Bronchial epithelial cell (primary cell): ENCODE data around the gene C6orf120. TPM values are rescaled to one million over a fixed set of nuclear protein-coding genes. Genes with fewer than 3 reads are reported as not detected.

ENCODE experiments used
- DNase-seq: peaks from one replicate; pipeline ENCODE4 v3.0.0-alpha.2; 2010; ENCODE audit warnings: low read depth
- FAIRE-seq: peaks from 2 replicates; lab custom pipeline; 2011; peaks lifted over from hg19 to GRCh38; lab: Jason Lieb, UNC
- H3K27me3 ChIP-seq: 2 replicates; pipeline ENCODE4 v1.5.1; 2011; ENCODE audit warnings: low read length; ENCODE audit not compliant: control insufficient read depth, insufficient read depth
- H3K36me3 ChIP-seq: 2 replicates; pipeline ENCODE4 v1.5.1; 2011; ENCODE audit warnings: low read length; ENCODE audit not compliant: control insufficient read depth, insufficient read depth
- H3K4me3 ChIP-seq: 2 replicates; pipeline ENCODE4 v1.5.1; 2011; ENCODE audit warnings: mild to moderate bottlenecking, low read depth, low read length, control low read depth
- CTCF ChIP-seq: IDR thresholded peaks from 2 replicates; pipeline ENCODE4 v1.5.1; 2011; ENCODE audit warnings: mild to moderate bottlenecking, moderate library complexity, low read length, control low read depth, inconsistent platforms; ENCODE audit not compliant: insufficient read depth, severe bottlenecking
- total RNA-seq: library from RNA; depleted of rRNA; stranded (reverse); fragments of >200 nt; gene quantifications from 2 replicates; pipeline ENCODE4 v1.2.1, GENCODE V29; 2014

The C6orf120 gene
- total RNA-seq, 1 donor from 2014 or later, result 17.6 TPM

GRCh38 chr6:169664227-169664626 is 37.7 kb upstream of the C6orf120 start:
- Histone ChIP-seq H3K27me3 (no peaks in the 10 kb centered on the region), H3K36me3 (peaks cover 17% of the 10 kb centered on the region), H3K4me3 (no peak overlapping the region)
- no peak for TF ChIP-seq CTCF
- no peak for DNase-seq
- FAIRE-seq, result no peak

- Histone ChIP-seq H3K4me3 (no peak overlapping the region), H3K36me3 (peaks cover 15% of the 10 kb centered on the region)
- peak; percentile 63 for DNase-seq
These were observed 36.6 kb upstream of the C6orf120 start for GRCh38 chr6:169665289-169665688.

GRCh38 chr6:169666441-169666840 is 35.5 kb upstream of the C6orf120 start:
- TF ChIP-seq CTCF, result no peak
- Histone ChIP-seq H3K27me3 (no peaks in the 10 kb centered on the region), H3K36me3 (peaks cover 13% of the 10 kb centered on the region), H3K4me3 (no peak overlapping the region)
- FAIRE-seq, result no peak
- no peak for DNase-seq

More at GRCh38 chr6:169665289-169665688, 36.6 kb upstream of the C6orf120 start:
- TF ChIP-seq CTCF, result no peak
- FAIRE-seq, result no peak
- H3K27me3 ChIP-seq, result no peaks in the 10 kb centered on the region

- FAIRE-seq, result no peak
These were observed 34.2 kb upstream of the C6orf120 start for GRCh38 chr6:169667716-169668115.

GRCh38 chr6:169668203-169668847 is 33.6 kb upstream of the C6orf120 start:
- H3K4me3 ChIP-seq, result no peak overlapping the region
- TF ChIP-seq CTCF, result no peak
- FAIRE-seq, result no peak
- peaks cover 13% of the 10 kb centered on the region for H3K36me3 ChIP-seq
- DNase-seq, result no peak
- no peaks in the 10 kb centered on the region for H3K27me3 ChIP-seq

More at GRCh38 chr6:169667716-169668115, 34.2 kb upstream of the C6orf120 start:
- Histone ChIP-seq H3K27me3 (no peaks in the 10 kb centered on the region), H3K4me3 (no peak overlapping the region), H3K36me3 (peaks cover 13% of the 10 kb centered on the region)
- no peak for TF ChIP-seq CTCF
- no peak for DNase-seq

- no peak for TF ChIP-seq CTCF
- Histone ChIP-seq H3K4me3 (no peak overlapping the region), H3K27me3 (no peaks in the 10 kb centered on the region), H3K36me3 (peaks cover 5% of the 10 kb centered on the region)
- DNase-seq, result peak; percentile 15
- no peak for FAIRE-seq
These were observed 32.8 kb upstream of the C6orf120 start for GRCh38 chr6:169669147-169669546.
